ENCODE results near the gene JAKMIP2.

DNA sequence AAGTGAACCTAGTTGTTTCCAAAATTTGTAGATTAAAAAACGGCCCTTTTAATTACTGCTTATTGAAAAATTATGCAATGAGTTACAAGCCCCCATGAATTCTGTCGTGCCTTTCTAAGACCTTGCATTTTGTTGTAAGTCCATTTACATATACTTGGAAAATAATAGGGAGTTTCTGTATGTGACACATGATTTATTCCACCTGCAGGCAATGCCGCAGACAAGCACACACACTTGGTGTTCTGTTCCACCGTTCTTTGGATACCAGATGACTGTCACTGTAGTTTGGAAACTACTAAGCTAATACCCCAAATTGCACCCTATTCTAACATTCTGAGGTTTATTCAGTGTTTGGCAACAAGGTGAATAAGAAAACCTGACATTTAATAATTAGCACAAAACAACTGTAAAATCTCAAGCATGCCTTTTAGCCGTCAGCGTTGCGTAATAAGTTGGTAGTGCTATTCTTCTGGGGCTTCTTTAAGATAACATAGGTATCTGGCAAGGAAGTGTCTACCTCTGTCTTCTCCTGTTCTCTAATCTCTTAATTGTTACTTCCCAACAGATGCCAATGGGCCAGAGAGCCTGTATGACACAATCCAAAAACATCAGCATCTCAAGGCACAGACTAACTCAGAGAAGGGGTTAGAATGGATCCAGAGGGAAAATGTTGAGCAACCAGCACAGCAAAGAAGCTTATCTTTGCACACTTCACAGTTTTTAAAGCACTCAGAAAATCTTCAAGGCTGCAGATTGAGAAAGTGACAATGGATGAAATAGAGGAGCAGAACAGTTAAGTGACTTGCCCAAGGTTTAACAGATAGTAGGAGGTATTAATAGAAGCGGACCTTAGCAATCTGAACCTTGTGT, 224.4 kb downstream of the JAKMIP2 start:
- TF ChIP-seq EP300 (IDR thresholded peaks at IDR 0.05) = no peak
- TF ChIP-seq POLR2A (IDR thresholded peaks at IDR 0.05) = no peak

Measured in ovary (tissue), 1 donor.